Stimulated activated CD4-positive, alpha-beta T cell treated with anti-CD3 and anti-CD28 coated beads, Interleukin-1b, Interleukin-23, amount 100 ng/mL, for 48 hours (primary cell): Measurements from ENCODE around the gene ADGRV1.
"Not testable (repeated sequence)": the region's sequence is repeated elsewhere in the genome, so short reads cannot be mapped to it uniquely, and the experiment has no call there.

ENCODE experiments used
- DNase-seq: peaks from one replicate; pipeline ENCODE4 v3.0.0-alpha.2; 2020

ADGRV1 gene

DNA sequence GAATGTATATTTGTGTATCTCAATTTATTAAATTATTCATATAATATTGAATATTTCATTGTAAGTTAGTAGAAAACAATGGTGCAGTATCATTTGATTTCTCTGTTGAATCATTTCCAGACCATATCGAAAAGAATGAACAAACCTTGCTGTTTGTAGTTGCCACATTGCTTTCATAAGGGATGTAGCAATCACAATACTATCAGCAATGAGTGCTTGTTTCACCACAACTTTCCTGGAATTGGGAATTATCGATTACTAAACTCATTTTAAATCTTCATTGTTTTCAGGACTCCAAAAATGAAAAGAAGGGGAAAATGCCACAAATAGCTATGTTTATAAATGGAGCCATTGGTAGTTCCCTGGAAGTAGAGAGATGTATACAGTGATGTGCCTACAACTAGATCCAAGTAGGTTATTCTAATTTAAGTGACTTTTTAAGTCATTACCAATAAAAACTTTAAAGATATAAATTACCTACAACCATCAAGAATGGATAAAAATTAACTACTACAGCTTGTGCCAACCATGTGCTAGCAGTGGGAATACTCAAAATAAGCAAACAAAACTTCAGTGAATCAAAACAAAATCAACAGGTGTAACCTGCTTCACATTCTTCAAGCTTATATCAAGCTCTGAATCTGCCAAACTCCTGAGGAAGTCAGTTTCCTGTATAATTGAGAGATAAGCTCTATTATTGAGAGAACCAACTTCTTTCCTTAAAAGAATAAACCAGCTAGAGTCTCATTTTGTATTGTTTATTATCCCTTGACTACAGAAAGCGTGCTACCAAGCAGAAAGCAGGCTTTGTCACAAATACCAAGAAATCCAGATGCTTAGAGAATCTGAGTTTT, 358.6 kb downstream of the ADGRV1 start:
- no peak for DNase-seq

DNA sequence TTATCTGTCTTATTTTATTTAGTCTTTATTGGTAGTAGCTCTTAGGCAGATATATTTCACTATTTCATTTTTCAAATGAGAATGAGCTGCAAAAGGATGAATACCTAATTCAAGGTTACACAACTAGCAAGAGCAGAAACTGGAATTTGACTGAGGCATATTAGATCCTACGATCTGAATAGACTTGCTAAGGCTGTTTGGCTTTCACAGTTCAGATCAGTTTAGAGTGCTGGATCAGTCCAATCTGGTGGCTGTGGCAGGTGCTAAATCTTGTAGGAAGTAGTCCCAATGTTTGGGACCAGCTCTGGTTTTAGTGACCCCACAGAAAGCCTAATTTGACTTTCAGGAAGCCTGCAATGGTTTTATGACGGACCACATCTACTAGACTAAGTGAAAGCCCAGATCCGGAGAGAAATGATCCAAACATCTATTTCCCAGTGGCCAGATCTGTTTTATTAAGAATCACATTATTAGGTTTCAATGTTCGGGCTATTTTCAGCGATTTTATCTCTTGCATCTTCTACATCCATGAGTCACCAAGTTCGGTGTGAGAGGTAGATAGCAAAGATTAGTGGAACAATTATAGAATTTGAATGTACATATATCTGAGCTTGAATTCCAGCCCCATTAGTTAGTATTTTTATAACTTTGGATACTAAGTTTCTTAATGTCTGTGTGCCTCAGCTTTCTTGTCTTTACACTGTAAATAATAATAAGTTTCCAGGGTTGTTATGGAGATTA, 359.5 kb downstream of the ADGRV1 start:
- DNase-seq: no peak

DNA sequence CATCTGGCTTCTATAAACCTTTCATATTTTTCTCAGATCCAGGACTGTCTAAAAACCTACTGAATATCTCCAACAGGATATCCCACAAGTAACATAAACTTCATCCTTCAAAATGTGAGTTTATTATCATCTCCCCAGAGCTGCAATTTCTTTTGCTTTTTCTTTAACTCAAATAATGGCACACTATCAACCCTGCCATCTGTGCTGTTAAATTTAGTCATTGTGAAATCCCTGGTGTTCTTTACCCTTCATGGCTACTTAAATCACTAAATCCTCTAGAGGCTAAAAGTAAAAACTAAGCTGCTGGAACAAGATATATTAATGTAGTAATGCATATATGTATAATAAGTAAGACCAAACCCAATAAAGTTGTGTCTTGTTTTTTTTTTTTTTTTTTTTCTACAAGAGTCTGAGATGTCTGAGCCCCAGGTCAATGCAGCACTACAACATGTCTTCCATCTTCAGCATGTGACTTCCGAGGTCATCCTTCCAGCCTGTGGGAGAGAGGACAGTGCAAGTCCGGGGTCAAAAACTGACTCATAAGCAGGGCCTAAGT, 362.9 kb downstream of the ADGRV1 start:
- DNase-seq: no peak

DNA sequence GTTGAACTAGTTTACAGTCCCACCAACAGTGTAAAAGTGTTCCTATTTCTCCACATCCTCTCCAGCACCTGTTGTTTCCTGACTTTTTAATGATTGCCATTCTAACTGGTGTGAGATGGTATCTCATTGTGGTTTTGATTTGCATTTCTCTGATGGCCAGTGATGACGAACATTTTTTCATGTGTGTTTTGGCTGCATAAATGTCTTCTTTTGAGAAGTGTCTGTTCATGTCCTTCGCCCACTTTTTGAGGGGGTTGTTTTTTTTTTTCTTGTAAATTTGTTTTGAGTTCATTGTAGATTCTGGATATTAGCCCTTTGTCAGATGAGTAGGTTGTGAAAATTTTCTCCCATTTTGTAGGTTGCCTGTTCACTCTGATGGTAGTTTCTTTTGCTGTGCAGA, 365.6 kb downstream of the ADGRV1 start:
- not testable (repeated sequence) for DNase-seq

DNA sequence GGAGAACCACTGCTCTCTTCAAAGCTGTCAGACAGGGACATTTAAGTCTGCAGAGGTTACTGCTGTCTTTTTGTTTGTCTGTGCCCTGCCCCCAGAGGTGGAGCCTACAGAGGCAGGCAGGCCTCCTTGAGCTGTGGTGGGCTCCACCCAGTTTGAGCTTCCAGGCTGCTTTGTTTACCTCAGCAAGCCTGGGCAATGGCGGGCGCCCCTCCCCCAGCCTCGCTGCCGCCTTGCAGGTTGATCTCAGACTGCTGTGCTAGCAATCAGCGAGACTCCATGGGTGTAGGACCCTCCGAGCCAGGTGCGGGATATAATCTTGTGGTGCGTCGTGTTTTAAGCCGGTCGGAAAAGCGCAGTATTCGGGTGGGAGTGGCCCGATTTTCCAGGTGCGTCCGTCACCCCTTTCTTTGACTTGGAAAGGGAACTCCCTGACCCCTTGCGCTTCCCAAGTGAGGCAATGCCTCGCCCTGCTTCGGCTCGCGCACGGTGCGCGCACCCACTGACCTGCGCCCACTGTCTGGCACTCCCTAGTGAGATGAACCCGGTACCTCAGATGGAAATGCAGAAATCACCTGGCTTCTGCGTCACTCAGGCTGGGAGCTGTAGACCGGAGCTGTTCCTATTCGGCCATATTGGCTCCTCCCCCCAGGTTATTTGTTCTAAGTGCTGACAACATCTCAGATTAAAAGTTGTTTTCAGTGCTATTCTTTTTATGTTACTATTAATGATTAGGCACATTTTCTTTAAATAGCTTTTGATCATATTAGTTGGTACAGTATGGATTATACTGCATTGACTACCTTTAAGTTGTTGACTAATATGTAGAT, 370.6 kb downstream of the ADGRV1 start:
- not testable (repeated sequence) for DNase-seq

DNA sequence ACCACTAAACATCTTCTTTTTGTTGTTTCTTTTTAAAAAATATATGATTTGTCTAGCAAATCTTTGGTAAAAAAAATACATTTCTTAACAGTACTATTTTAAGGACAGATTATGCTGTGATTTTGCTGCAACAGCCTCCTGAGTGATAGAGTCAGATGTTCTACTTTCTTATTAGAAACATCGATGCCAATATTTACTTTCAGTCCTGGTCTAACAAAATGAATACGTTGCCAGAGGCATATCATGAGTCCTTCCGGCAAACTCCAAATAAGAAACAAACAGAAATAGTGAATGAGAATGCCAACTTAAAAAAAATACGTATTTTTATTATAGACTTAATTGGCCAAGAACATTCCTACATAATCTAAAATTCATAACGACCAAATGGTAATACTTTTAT, 371.5 kb downstream of the ADGRV1 start:
- DNase-seq: no peak

DNA sequence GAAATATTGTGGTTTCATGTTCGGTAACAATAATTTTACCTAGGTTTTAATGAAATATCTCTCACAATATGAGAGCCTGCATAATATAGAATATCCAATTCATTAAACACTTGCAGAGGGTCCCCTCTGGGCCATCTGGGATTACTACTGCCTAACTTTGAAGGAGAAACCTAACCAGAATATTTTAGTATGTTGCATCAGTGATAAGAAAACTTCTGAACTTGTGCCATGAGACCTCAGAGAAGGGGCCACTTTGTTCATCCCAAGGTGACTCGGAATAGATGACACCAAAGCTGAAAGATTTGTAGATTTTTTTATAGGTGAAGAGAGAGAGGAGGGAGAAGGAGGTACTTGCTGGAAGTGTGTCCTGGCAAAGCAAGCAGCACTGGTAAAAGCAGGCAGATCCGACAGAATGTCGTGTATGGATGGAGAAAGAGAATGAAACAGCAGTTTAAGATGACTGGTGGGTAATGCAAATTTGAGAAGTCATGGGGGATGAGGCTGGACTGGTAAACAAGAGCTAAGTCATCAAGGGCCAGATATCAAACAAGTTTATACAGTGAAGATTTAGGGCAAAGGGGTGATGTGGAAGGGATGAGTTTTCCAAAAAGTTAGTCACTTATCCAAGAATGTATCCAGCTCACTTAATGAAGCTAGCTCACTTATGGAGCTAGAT, 372.3 kb downstream of the ADGRV1 start:
- no peak for DNase-seq

DNA sequence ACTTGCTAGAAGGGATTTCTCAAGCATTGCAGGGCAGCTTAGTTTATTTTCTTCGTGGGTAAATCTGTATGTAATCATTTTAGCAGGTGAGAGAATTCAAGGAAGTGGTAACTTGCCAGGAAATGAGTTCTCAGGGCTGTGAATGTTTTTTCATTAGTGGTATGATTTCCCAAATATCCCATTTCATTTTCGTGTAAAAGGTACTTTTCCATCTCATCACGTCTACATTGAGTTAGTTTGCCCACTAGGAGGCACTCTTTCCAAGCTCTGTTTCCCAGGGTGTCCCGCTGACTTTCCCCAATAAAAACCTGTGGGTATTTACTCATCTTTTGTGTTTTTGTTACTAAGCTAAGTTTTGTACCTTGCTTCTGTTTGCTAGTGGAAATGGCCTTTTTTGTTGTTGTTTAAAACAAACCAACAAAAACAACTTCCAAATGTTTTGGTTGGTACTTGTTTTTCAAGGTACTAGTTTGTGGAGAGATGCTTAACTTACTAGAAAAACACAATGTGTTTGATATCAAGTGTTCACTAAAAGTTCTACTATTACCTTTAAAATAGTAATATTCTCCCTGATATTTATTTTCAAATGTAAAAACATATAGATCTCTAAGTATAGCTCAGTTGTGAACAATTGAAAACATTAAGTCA, 373.6 kb downstream of the ADGRV1 start:
- peak; percentile 2 for DNase-seq

DNA sequence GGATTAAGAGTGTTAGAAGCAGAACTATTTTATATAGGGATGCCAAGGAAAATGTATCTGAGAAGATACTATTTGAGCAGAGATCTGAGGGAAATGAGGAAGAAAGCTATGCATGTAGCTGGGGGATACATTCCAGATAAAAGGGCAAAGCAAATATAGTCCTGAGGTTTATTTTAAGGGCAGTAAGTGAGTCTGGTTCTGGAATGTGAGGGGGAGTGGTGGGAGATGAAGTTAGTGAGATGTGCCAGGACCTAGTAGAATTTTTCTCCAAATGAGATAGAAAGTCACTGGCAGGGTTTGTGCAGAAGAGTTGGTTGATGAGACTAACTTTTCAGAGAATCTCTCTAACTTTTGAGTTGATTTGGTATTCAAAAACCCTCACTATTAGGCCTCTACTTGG, 374.7 kb downstream of the ADGRV1 start:
- DNase-seq: no peak

DNA sequence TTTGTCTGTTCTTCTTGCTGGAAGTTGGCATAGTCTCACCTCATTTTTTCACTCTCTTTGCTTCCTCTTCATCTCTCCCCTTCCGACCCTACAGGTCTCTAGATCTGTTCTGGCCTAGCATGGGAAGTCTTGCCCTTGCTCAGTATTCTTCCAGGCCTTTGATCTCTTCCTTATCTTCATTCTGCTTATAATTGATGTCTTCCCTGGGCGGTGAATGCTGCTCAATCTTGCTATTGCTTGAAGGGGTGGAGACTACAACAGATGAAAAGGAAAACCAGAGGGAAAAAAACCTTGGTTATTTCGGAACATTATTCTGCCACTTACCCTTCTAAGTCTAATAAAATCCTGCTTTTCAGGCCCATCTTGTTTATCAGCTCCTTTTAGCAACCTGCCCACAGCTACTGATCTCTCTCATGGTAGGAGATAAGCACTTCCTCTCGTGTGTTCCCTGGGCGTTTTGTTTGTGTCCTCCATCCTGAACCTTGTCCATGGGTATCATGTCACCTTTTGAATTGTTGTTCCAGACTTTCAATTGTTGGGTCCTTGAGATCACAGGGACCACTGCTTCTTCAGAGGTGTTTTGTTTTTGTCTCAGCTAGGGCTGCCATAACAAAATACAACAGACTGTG, 375.6 kb downstream of the ADGRV1 start:
- no peak for DNase-seq

DNA sequence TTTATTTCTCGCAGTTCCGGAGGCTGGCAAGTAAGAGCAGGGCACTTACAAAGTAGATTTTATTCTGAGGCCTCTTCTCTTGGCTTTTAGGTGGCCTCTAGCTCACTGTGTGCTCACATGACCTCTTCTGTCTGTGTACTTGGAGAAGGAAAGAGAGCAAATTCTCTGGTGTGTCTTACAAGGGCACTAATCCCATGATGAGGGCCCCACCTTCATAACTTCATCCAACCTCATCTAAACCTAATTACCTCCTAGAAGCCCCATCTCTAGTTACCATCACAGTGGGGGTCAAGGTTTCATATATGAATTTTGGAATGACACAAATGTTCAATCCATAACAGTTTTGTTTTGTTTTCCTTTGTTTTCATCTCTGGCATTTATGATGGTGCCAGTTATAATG, 376.1 kb downstream of the ADGRV1 start:
- no peak for DNase-seq

DNA sequence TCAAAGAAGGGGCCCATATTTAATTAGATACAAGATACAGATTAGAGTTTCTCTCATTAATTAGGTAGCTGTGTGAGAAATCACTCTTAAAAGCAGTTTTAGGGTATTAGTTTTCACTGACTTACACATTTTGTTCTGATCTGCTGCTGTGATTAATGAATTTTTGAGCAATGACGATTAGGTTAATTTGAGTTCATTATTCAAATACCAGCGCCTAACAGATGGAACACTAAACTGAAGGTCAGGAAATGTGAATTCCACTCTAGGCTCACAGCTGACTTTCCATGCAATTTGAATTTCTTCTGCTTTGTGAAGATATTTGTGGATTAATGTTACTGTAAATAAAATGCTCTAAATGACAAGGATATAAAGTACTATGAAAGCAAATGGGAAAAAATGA, 380.6 kb downstream of the ADGRV1 start:
- no peak for DNase-seq

DNA sequence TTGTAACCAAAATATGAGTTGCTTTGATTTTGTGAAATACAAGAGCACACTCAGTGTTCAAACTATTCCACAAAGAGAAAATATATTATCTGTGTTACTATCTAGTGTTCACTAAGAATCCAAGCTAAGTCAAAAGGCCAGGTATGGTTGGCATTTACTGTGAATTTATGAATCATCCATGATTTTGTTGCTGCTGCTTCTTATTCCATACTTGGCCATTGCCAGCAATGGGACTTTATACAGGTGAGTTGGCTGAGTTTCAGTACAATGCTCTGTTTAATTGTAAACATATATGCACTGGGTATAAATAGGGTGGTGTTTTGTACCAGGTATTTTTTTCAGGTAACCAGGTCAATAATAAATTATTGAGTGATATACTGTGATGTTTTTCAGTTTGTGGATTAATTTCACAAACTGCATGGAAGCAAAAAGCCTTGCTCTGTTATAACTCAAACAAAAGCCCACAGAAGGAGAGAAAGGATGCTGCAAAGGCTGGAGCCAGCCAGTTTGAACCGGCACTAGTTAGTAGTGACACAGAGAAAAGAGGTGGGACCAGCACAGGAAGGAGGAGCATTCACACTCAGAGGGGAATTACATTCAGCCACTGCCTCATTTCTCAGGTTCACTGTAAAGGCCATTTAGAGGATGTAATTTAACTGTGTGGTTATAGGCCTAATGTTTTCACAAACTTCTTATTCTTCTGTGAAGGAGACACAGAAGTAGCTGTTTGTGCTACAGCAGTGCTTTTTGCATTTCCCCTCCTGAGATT, 381.8 kb downstream of the ADGRV1 start:
- peak; percentile 55 for DNase-seq

DNA sequence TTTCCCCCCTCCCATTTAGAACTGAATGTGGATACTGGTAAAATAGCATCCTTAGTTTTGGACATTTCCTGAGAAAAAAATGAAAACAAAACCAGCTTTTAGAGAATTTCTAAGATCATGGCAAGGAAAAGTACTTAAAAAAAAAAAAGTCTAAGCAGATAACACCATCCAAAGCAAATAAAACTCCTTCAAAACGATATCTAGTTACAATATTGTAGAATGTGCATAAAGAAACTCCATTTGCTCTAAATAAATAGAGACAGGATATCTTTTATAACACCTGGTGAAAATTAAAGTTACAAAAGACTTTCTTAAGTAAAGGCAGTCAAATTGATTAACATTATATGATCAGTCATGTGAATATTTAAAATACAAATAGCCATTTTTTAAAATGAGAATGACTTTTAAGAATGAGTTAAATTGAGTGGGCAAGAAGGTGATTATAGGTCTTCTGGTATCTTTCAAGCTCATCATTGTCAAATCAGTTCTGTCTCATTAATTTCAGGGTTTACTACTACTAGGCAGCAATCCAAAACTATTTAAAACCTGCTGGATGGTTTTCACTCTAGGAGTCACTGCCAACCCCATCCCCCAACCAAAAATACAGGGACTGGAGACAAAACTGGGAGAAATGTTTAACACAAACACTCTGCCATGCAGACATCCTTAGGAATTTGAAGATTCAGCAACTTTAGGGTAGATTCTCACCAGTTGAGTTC, 382.6 kb downstream of the ADGRV1 start:
- no peak for DNase-seq

DNA sequence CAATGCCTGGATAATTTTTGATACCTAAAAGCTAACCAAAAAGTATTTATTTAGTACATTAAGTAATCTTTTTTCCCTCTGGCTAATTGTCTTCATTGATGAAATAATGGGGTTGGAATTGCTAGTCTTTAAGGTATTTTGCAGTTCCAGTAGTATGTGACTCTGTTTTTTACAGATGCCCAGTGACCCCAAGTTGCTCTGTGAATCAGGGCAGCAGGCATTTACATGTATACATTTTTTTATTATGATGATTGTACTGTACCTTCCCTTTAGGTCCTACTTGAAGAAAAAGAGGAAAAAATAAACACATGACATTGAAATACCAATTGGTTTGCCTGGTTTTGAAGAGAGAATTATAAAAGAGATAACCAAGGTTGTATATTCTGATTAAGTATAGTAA, 385.5 kb downstream of the ADGRV1 start:
- no peak for DNase-seq

DNA sequence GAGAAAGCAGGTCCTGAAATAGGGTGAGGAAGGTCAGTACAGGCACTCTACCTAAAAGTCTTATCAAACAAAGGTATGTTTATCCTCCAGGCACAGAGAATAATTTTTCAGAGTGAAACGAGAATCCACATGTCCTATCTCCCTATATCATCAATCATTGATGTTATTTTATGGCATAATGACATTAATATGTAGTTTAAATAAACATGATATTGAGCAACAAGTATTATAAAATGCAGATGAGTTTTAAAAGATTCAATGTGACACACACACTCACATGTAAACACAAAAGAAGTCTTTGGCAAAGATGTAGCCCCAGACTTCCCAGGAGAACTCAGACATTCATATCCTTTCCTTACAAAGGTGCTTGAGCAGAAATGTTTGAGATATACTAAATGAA, 389.1 kb downstream of the ADGRV1 start:
- DNase-seq: no peak

DNA sequence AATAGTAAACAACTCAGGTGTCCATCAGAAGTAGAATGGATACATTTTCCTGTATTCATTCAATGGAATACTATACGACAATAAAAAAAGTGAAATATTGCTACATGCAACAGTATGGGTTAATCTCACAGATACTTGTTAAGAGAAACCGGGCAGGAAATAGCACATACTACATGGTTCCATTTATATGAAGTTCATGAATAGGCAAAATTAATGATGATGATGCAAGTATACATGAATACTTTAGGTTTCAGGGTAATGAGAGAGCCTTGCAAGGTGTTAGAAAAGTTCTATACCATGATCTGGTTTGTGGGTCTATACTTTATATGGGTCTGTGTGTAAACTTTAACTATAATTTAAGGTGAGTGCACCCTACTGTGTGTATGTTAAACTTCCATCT, 390.4 kb downstream of the ADGRV1 start:
- no peak for DNase-seq

DNA sequence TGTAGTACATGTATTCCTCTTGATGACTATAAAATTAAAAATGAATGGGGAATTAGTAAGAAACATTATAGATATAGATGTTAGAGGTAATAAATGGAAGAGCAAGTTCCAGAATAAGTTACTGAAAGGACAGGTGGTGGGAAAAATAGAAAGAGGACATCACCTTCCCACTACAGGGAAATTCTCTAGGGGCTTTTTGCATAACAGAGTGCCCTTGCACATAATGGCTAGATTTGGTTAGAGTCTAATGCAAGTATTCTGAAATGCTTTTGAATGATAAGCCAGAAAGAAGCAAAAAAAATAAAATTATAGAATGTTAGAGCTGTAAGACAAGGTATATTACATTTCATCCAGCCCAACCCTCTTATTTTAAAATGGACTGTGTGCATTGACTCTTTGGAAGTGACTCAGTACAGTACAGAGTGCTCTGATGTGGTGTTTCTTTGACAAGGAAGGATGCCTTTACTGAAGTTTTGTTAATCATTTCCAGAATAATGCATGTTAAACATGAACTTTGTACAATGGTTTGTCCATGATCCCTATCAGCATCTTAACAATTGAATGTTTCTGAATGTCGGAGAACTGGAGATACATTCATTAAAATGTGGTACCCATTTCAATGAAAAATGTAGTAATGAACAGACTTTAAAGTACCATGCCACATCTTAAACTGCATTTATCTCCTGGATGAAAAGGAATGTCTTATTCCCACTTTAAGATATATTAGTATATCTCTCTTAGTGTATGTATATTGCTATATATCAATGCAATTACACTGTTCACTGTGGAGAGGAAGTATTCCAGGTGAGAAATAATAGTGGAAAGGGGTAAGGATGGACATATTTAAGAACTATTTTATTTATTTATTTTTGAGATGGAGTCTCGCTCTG, 391.1 kb downstream of the ADGRV1 start:
- DNase-seq: no peak
